ENCODE measurements around the gene MYL5. TPM values are rescaled to one million over a fixed set of nuclear protein-coding genes. Genes with fewer than 3 reads are reported as not detected.

Gene MYL5
- total RNA-seq, 4 donors from 2014 or later, result 8.7 to 19.0 (median 9.4) TPM

DNA sequence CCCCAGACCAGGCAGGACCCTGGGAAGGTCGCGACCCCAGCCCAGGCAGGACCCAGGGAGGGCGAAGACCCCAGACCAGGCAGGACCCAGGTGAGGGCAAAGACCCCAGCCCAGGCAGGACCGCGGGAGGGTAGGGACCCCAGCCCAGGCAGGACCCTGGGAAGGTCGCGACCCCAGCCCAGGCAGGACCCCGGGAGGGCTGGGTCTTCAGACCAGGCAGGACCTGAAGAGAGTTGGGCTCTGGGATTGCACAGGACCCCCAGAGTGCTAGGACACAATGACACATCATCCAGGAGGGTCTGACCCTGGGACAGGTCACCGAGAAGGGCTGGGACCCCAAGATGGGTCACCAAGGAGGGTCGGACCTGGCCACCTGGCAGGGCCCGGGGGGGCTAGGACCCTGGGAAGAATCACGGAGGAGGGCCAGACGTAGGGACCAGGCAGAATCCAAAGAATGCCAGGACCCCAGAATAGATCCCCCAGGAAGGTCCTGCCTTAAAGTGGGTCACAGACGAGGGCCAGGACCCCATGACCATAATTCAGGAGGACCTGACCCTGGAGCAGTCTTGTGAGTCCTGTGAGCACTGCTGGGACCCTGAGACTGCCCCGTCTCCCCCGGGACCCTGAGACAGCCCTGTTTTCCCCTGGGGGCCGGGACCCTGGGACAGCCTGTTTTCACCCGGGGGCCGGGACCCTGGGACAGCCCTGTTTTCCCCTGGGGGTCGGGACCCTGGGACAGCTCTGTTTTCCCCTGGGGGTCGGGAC lies 32.7 kb downstream of the MYL5 start:
- ATAC-seq (ENCODE audit: low FRiP score) (no peak), DNase-seq (ENCODE audit: low spot score) (no peak)
- no peak for TF ChIP-seq CTCF (IDR thresholded peaks at IDR 0.05)

- DNase-seq (ENCODE audit: low spot score) (no peak), ATAC-seq (ENCODE audit: low FRiP score) (no peak)
- no peak for TF ChIP-seq CTCF (IDR thresholded peaks at IDR 0.05)
These were observed 33.7 kb downstream of the MYL5 start for GRCh38 chr4:707929-708630.

DNA sequence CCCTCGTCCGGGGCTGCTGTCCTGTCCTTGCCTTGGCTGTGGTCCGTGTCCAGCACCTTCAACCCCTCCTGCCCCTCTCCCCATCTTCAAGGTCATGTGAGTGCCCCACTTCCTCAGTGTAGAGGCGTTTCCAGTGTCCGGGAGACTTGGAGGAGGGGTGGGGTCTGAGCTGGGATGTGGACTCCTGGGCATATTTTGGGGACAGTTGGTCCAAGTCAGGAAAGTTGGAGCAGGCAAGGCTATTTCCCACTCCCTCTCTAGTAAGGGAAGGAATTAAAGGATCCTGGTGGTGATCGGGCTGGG lies 34.2 kb downstream of the MYL5 start:
- no peak for ATAC-seq (ENCODE audit: low FRiP score)
- no peak for DNase-seq (ENCODE audit: low spot score)
- no peak for TF ChIP-seq CTCF (IDR thresholded peaks at IDR 0.05)

- DNase-seq (ENCODE audit: low spot score), result no peak
- no peak for TF ChIP-seq CTCF (IDR thresholded peaks at IDR 0.05)
- no peak for ATAC-seq (ENCODE audit: low FRiP score)
These were observed 35.0 kb downstream of the MYL5 start for GRCh38 chr4:709348-709747.

DNA sequence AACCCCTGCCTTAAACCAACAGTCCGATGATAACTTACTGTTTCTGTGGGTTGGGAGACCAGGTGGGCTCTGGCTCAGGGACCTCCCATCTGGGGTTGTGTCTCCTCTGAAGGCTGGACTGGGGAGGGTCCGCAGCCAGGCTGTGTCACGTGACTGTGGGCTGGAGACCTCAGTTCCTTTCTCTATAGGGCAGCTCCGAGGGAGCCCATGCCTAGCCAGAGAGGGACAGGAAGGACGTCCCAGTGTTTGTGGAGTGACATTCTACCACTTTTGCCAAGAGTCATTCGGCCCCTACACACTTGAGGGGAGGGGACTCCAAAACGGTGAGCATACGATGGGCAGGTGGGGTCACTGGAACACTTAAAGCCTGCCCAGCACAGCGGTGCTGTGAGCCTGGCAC lies 35.8 kb downstream of the MYL5 start:
- ATAC-seq (ENCODE audit: low FRiP score), result no peak
- DNase-seq (ENCODE audit: low spot score), result no peak
- no peak for TF ChIP-seq CTCF (IDR thresholded peaks at IDR 0.05)

GRCh38 chr4:710916-711315 lies 36.6 kb downstream of the MYL5 start:
- DNase-seq (ENCODE audit: low spot score) (no peak), ATAC-seq (ENCODE audit: low FRiP score) (no peak)
- TF ChIP-seq CTCF (IDR thresholded peaks at IDR 0.05), result no peak

- TF ChIP-seq CTCF (IDR thresholded peaks at IDR 0.05), result no peak
These were observed 37.8 kb downstream of the MYL5 start for GRCh38 chr4:712093-712492.

More at GRCh38 chr4:712093-712492, 37.8 kb downstream of the MYL5 start:
- ATAC-seq (ENCODE audit: low FRiP score), result no peak
- no peak for DNase-seq (ENCODE audit: low spot score)
